Activated CD4-positive, alpha-beta T cell treated with anti-CD3 and anti-CD28 coated beads for 48 hours (primary cell): ENCODE measurements around the gene PRKCH.
"Not testable (repeated sequence)": the region's sequence is repeated elsewhere in the genome, so short reads cannot be mapped to it uniquely, and the experiment has no call there.

Source experiments
- DNase-seq: peaks from one replicate; pipeline ENCODE4 v3.0.0-alpha.2; 2020

The PRKCH gene

DNA sequence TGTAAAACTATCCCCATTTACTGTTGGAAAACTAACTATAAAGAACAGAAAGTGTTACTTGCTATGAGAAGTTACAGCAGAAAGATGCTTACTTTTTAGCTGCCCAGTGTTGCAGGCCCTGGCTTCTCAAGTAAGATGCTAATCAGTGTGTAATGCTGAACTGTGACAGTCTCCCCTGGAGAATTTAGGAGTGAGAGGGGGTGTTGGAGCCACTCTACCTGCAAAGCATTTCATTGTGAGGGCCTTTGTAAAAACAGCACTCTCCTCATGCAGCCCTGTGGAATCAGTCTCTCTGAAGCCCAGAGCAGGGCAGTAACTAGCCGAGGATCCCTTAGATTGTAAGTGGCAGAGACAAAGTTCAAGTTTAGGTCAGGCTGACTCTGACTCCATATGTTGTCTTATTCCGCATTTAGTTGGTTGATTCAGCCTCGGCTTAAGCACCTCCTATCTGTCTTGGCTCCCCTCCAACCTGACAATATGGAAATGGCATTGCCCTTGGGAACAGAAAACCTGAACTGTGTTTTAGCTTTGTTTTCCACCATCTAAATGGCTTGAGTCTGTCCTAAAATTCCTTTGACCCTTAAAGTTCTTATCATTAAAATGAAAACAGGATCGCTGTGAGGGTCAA, 141.3 kb downstream of the PRKCH start:
- DNase-seq = no peak

- DNase-seq = no peak
Observed at GRCh38 chr14:61463664-61464285, 142.4 kb downstream of the PRKCH start.

GRCh38 chr14:61464539-61465320, 143.4 kb downstream of the PRKCH start:
- not testable (repeated sequence) for DNase-seq

- DNase-seq = no peak
Observed at GRCh38 chr14:61466249-61466904, 145.0 kb downstream of the PRKCH start.

- no peak for DNase-seq
Observed at GRCh38 chr14:61466905-61467280, 145.5 kb downstream of the PRKCH start.

DNA sequence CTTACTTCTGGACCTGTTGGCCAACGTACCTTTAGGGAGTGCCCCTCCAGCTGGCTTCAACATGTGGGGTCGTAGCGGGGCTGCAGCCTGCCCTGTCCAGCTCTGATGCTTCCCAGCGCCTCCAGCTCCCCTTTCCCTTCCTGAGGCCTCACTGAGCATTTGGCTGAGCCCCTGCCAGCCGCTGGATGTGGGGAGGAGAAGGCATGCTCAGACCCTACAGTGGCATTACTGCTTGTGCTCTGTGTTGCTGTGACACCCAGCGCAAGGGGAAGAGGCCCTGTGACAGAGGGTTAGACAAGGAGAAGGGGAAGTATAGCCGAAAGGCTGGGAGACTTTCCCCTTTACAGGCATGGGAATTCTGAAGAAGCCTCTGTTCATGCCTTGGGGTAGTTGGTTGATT, 145.9 kb downstream of the PRKCH start:
- DNase-seq = no peak

- DNase-seq = no peak
Observed at GRCh38 chr14:61468063-61468825, 146.9 kb downstream of the PRKCH start.

- no peak for DNase-seq
Observed at GRCh38 chr14:61469781-61470180, 148.4 kb downstream of the PRKCH start.

- no peak for DNase-seq
Observed at GRCh38 chr14:61470261-61470960, 149.0 kb downstream of the PRKCH start.

DNA sequence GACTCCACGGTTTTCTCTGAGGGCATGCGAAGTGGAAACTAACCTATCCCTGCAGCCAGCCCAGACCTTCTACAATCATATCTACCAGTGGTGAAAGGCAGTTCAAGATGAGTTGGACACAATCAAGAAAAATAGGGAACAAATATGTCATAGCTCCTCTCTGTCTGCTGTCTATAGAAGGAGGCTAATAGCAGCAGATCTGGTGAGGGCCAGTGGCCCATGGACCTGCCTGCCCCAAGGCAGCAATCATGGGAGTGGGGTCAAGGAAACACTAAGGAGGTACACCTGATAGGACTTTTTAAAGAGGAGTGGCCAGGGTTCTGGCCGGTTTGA, 149.5 kb downstream of the PRKCH start:
- DNase-seq = no peak

GRCh38 chr14:61471297-61472005, 150.1 kb downstream of the PRKCH start:
- DNase-seq = no peak

DNA sequence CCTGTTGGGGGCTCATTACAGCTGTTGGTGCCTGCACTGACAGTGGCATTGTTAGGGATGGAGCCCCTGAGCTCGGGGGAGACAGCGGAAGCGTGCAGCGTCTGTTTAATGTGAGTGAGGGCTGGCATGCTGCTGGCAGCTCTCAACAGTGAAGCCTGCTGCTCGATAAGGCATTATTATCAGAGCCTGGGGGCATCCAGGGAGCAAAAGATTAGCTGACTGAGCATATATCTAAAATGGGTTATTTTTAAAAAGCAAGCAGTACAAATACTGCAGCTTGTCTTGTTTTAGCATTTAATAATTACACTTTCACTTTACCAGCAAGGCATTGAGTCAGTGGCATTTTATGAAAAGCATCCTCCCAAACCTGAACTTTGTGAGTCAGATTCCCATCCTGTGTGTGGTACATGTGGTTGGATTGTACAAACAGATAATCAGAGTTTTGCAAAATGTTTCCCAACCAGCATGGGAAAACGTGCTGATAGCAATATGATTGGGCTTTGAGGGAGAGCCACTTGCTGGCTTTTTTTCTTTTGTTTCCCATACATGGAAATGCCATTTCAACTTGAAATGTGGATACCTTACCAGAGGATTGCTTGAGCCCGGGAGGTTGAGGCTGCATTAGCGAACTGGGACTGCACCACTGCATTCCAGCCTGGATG, 150.8 kb downstream of the PRKCH start:
- DNase-seq = no peak

DNA sequence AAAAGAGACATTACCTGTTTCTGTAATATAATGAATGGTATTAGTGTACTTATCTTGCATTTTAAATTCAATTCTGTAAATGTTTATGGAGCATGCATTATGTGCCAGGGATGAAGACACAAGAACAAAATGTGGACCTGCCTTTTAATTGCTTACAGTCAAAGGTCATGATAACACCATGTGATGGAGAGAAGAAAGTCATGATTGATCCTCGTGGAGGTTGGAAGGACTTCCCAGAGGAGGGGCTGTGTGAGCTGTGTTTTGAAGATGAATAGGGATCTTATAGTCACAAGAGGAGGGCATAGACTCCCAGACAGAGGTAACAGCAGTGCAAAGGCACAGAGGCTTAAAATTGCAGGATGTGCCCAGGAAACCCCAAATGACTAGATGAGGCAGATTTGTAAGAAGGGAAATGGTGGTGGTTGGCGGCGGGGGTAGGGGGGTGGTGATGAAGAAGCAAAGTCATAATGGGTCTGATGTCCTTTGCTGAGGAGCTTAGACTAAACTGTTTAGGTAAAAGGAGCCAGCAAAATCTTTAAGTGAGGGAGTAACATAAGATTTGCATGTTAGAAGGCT, 151.5 kb downstream of the PRKCH start:
- peak; percentile 89 for DNase-seq

DNA sequence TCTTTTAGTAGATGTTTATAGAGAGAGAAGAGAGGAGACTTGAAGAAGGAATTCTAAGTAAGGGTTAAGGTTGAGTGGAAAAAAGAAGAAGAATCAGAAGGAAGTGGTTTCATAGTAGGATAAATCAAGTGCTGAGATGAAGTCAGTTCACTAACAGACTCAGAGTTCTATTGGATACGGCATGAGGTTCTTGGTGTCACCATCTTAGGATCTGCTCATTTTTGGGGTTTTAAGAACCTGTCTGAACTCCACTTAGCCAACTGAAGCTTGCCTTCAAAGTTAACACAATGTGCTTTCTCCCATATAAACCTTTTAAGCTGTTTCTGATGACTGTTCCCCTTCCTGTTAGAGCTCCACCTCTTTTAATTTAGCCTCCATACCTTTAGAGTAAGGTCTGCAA, 152.6 kb downstream of the PRKCH start:
- no peak for DNase-seq

GRCh38 chr14:61474701-61475100, 153.3 kb downstream of the PRKCH start:
- no peak for DNase-seq

- no peak for DNase-seq
Observed at GRCh38 chr14:61475316-61475715, 153.9 kb downstream of the PRKCH start.

- DNase-seq = no peak
Observed at GRCh38 chr14:61476105-61476753, 154.8 kb downstream of the PRKCH start.

- peak; percentile 61 for DNase-seq
Observed at GRCh38 chr14:61476754-61477410, 155.5 kb downstream of the PRKCH start.

DNA sequence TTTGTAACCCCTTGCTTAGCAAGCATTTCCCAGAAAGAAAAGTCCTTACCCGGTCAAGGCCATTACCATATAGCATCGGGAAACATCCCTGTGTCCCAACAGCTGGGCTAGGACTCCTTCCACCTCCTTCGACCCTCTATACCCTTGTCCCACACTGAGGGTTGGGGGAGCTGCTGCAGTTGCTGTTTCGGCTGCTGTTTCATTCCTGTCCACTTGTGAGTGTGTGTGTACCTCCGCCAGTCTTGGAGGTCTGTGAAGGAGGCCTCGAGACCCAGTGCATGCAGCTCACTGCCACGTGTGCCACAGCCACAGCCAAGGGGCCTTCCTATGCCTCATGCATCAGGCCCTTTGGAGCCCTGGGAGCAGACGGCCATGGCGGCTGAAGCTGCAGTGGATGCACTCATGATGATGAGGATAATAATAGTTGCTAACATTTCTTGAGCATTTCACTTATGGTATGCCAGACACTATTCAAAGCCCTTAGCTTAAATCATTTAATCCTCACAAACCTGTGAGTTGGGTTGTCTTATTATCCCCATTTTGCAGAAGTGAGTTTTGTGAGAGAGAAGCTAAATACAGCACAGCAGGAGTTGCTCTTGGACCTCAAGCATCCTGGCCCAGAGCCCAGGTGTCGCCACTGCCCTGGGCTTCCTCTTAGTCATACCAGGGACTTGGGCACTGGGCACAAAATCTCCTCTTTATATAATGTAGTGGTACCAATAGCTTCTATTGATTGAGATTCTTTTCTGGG, 156.5 kb downstream of the PRKCH start:
- DNase-seq = peak; percentile 67
